HFFc6 (cell line): Measurements from ENCODE around the gene KCTD15. TPM values are rescaled to one million over a fixed set of nuclear protein-coding genes. Genes with fewer than 3 reads are reported as not detected.
A peak's percentile ranks its signal among the peaks of the same experiment; 100 is the strongest.
"Not testable (repeated sequence)": the region's sequence is repeated elsewhere in the genome, so short reads cannot be mapped to it uniquely, and the experiment has no call there.

ENCODE experiments used
- DNase-seq: peaks from one replicate; pipeline ENCODE4 v3.0.0-alpha.2; 2018
- H3K27ac Mint-ChIP-seq: 2 replicates; pipeline ENCODE4 v1.8.0; 2020; ENCODE audit warnings: mild to moderate bottlenecking, mixed read lengths
- H3K27me3 Mint-ChIP-seq: 2 replicates; pipeline ENCODE4 v1.8.0; 2021; ENCODE audit warnings: mild to moderate bottlenecking, moderate library complexity, mixed read lengths; ENCODE audit not compliant: insufficient read depth
- H3K36me3 Mint-ChIP-seq: 2 replicates; pipeline ENCODE4 v1.8.0; 2021; ENCODE audit warnings: low read depth, mixed read lengths
- H3K4me1 Mint-ChIP-seq: 2 replicates; pipeline ENCODE4 v1.8.0; 2020; ENCODE audit warnings: low read depth, mixed read lengths
- H3K4me3 Mint-ChIP-seq: 2 replicates; pipeline ENCODE4 v1.8.0; 2020; ENCODE audit warnings: mild to moderate bottlenecking, moderate library complexity, mixed read lengths
- H3K9me3 Mint-ChIP-seq: 2 replicates; pipeline ENCODE4 v1.8.0; 2020; ENCODE audit warnings: mild to moderate bottlenecking, mixed read lengths
- CTCF ChIP-seq: fragments of 200-600 bp; sonication (generic); IDR thresholded peaks from 2 replicates; pipeline ENCODE4 v1.5.0; 2021; ENCODE audit warnings: antibody characterized with exemption, mild to moderate bottlenecking
- total RNA-seq, 6 experiments: library from RNA; stranded (reverse); fragmentation: NEBNext Ultra II Directional; extraction: Animal tissue kit (Norgen Biotek cat#: 25700); gene quantifications; 2 replicates in 1 of 6; 3 replicates in 5 of 6; pipeline ENCODE4 v1.2.3, GENCODE V29; 2021

The KCTD15 gene
- total RNA-seq, 6 experiments from 2014 or later, result 5.9 to 11.7 (median 7.1) TPM

GRCh38 chr19:33815380-33816340 lies 19.0 kb downstream of the KCTD15 start:
- Mint-ChIP-seq H3K27ac (no peak overlapping the region), H3K27me3 (peaks cover 9% of the 10 kb centered on the region; the same call in 1 of the 2 replicates), H3K4me1 (no peaks in the 10 kb centered on the region), H3K4me3 (no peak overlapping the region), H3K9me3 (no peaks in the 10 kb centered on the region), H3K36me3 (no peaks in the 10 kb centered on the region)
- DNase-seq, result peak; percentile 9
- TF ChIP-seq CTCF, result no peak

- Mint-ChIP-seq H3K4me3 (no peak overlapping the region), H3K9me3 (no peaks in the 10 kb centered on the region), H3K27me3 (peaks cover 9% of the 10 kb centered on the region; the same call in 1 of the 2 replicates), H3K4me1 (peaks cover 6% of the 10 kb centered on the region; the same call in 1 of the 2 replicates), H3K36me3 (no peaks in the 10 kb centered on the region), H3K27ac (no peak overlapping the region)
- DNase-seq, result no peak
- no peak for TF ChIP-seq CTCF
Observed at GRCh38 chr19:33818411-33818810, 21.7 kb downstream of the KCTD15 start.

- not testable (repeated sequence) for DNase-seq, H3K27me3 Mint-ChIP-seq, H3K27ac Mint-ChIP-seq, H3K4me1 Mint-ChIP-seq, H3K4me3 Mint-ChIP-seq, H3K9me3 Mint-ChIP-seq, H3K36me3 Mint-ChIP-seq
Observed at GRCh38 chr19:33819078-33819477, 22.4 kb downstream of the KCTD15 start.

- no peak for TF ChIP-seq CTCF
- Mint-ChIP-seq H3K27ac (no peak overlapping the region), H3K4me3 (0 out of 2 replicates have a peak overlapping the region, but pooled peaks have one; percentile 15), H3K36me3 (no peaks in the 10 kb centered on the region), H3K27me3 (peaks cover 9% of the 10 kb centered on the region; the same call in 1 of the 2 replicates), H3K4me1 (peaks cover 6% of the 10 kb centered on the region; the same call in 1 of the 2 replicates), H3K9me3 (no peaks in the 10 kb centered on the region)
- DNase-seq, result no peak
Observed at GRCh38 chr19:33819506-33819879, 22.8 kb downstream of the KCTD15 start.

- peak overlapping the region; percentile 62 for H3K4me3 Mint-ChIP-seq
- TF ChIP-seq CTCF, result no peak
- H3K9me3 Mint-ChIP-seq, result no peaks in the 10 kb centered on the region
- peaks cover 6% of the 10 kb centered on the region; the same call in 1 of the 2 replicates for H3K4me1 Mint-ChIP-seq
- no peaks in the 10 kb centered on the region for H3K36me3 Mint-ChIP-seq
- peaks cover 9% of the 10 kb centered on the region; the same call in 1 of the 2 replicates for H3K27me3 Mint-ChIP-seq
- DNase-seq, result peak; percentile 27
- H3K27ac Mint-ChIP-seq, result no peak overlapping the region
Observed at GRCh38 chr19:33819880-33820781, 23.5 kb downstream of the KCTD15 start.
